ENCODE results near the gene ZNF385B. TPM values are rescaled to one million over a fixed set of nuclear protein-coding genes. Genes with fewer than 3 reads are reported as not detected.

ZNF385B gene
- total RNA-seq, 3 donors from 2014 or later (not counting 1 experiment from before 2014, with no cell fraction given) = 0.54 TPM; not detected in 2

- Mint-ChIP-seq H3K36me3 (no peaks in the 10 kb centered on the region), H3K4me3 (no peak overlapping the region), H3K4me1 (no peaks in the 10 kb centered on the region), H3K27me3 (ENCODE audit: low read depth in 2 of 2) (peaks cover 0 to 11% of the 10 kb centered on the region in 2 donors), H3K27ac (no peak overlapping the region), H3K9me3 (no peaks in the 10 kb centered on the region)
- no peaks in the 10 kb centered on the region for H3K36me3 ChIP-seq (ENCODE audit: control insufficient read depth, insufficient read depth, low read length)
- no peak overlapping the region for H3K27ac ChIP-seq (ENCODE audit: low read length)
- DNase-seq (no peak), ATAC-seq (no peak)
- intact Hi-C loops (cut with micrococcal nuclease) = no loop called here
- no peaks in the 10 kb centered on the region for H3K9me3 ChIP-seq (ENCODE audit: control insufficient read depth, insufficient read depth, low read length)
- no peaks in the 10 kb centered on the region for H3K4me1 ChIP-seq (ENCODE audit: control insufficient read depth, insufficient read depth, low read length)
- H3K27me3 ChIP-seq (ENCODE audit: control insufficient read depth, insufficient read depth, low read length) = no peaks in the 10 kb centered on the region
- no peak for TF ChIP-seq CTCF (IDR thresholded peaks at IDR 0.05)
- no peak overlapping the region for H3K4me3 ChIP-seq (ENCODE audit: low read length)
Observed at GRCh38 chr2:179875864-179876263, 14.5 kb upstream of the ZNF385B start.

- no peaks in the 10 kb centered on the region for H3K9me3 Mint-ChIP-seq
- Histone ChIP-seq H3K4me3 (ENCODE audit: low read length) (no peak overlapping the region), H3K9me3 (ENCODE audit: control insufficient read depth, insufficient read depth, low read length) (no peaks in the 10 kb centered on the region), H3K27me3 (ENCODE audit: control insufficient read depth, insufficient read depth, low read length) (peaks cover 17% of the 10 kb centered on the region), H3K27ac (ENCODE audit: low read length) (no peak overlapping the region), H3K4me1 (ENCODE audit: control insufficient read depth, insufficient read depth, low read length) (peaks cover 6% of the 10 kb centered on the region), H3K36me3 (ENCODE audit: control insufficient read depth, insufficient read depth, low read length) (no peaks in the 10 kb centered on the region)
- WGBS (ENCODE audit: insufficient coverage) = 81% methylated on average over 5 of the region's 6 CpGs
- TF ChIP-seq CTCF (IDR thresholded peaks at IDR 0.05) = no peak
- H3K4me1 Mint-ChIP-seq = no peaks in the 10 kb centered on the region
- no peak overlapping the region for H3K27ac Mint-ChIP-seq
- H3K27me3 Mint-ChIP-seq (ENCODE audit: low read depth in 2 of 2) = peaks cover 35 to 65% of the 10 kb centered on the region in 2 donors
- no peak overlapping the region for H3K4me3 Mint-ChIP-seq
- ATAC-seq = no peak
- DNase-seq = no peak
- peaks cover 8% of the 10 kb centered on the region for H3K36me3 Mint-ChIP-seq
- intact Hi-C loops (cut with micrococcal nuclease) = no loop called here
Observed at GRCh38 chr2:179862898-179863458, 1.6 kb upstream of the ZNF385B start.

- Mint-ChIP-seq H3K4me1 (no peaks in the 10 kb centered on the region), H3K27me3 (ENCODE audit: low read depth in 2 of 2) (peaks cover 41 to 70% of the 10 kb centered on the region in 2 donors), H3K36me3 (peaks cover 8% of the 10 kb centered on the region), H3K27ac (no peak overlapping the region), H3K4me3 (no peak overlapping the region), H3K9me3 (no peaks in the 10 kb centered on the region)
- Histone ChIP-seq H3K27me3 (ENCODE audit: control insufficient read depth, insufficient read depth, low read length) (peaks cover 17% of the 10 kb centered on the region), H3K27ac (ENCODE audit: low read length) (no peak overlapping the region), H3K9me3 (ENCODE audit: control insufficient read depth, insufficient read depth, low read length) (no peaks in the 10 kb centered on the region), H3K4me3 (ENCODE audit: low read length) (no peak overlapping the region), H3K4me1 (ENCODE audit: control insufficient read depth, insufficient read depth, low read length) (peaks cover 6% of the 10 kb centered on the region), H3K36me3 (ENCODE audit: control insufficient read depth, insufficient read depth, low read length) (no peaks in the 10 kb centered on the region)
- intact Hi-C loops (cut with micrococcal nuclease) = no loop called here
- TF ChIP-seq CTCF (IDR thresholded peaks at IDR 0.05) = no peak
- WGBS (ENCODE audit: insufficient coverage) = 2% methylated on average over 52 of the region's 52 CpGs
- DNase-seq = no peak
- no peak for ATAC-seq
Observed at GRCh38 chr2:179861027-179861415, 391 bp downstream of the ZNF385B start.
